Heart left ventricle (tissue), 16 donors: ENCODE results near the gene PRELID2. TPM values are rescaled to one million over a fixed set of nuclear protein-coding genes. Genes with fewer than 3 reads are reported as not detected.

Source experiments
- ATAC-seq, 4 donors: fragments of 200-7000 bp; cut with Tn5 transposase; one replicate each; pipeline ENCODE4 v1.9.1; 2020 to 2022; ENCODE audit warnings: moderate library complexity in 4 of 4, mild to moderate bottlenecking in 3 of 4, moderate number of reproducible peaks in 1 of 4
- DNase-seq, 5 donors: peaks; one replicate each; pipeline ENCODE4 v3.0.0-alpha.2; 2020
- H3K27ac ChIP-seq, 12 donors: fragments of 200-600 bp; sonication (generic) in 4 of 12; one replicate each; pipeline versions ENCODE4 v1.5.0 to v1.8.0; 2016 to 2022; ENCODE audit warnings: mild to moderate bottlenecking in 2 of 12
- H3K27me3 ChIP-seq, 9 donors: fragments of 200-600 bp; sonication (generic) in 2 of 9; one replicate each; pipeline versions ENCODE4 v1.5.1 to v1.8.0; 2016 to 2022; ENCODE audit warnings: mild to moderate bottlenecking in 3 of 9
- H3K36me3 ChIP-seq, 9 donors: fragments of 200-600 bp; sonication (generic) in 2 of 9; one replicate each; pipeline versions ENCODE4 v1.5.0 to v1.8.0; 2018 to 2022; ENCODE audit warnings: mild to moderate bottlenecking in 2 of 9
- H3K4me1 ChIP-seq, 12 donors: fragments of 200-600 bp; sonication (generic) in 4 of 12; one replicate each; pipeline versions ENCODE4 v1.5.0 to v1.8.0; 2016 to 2022; ENCODE audit warnings: mild to moderate bottlenecking in 3 of 12
- H3K4me3 ChIP-seq, 12 donors: fragments of 200-600 bp; sonication (generic) in 4 of 12; one replicate each; pipeline versions ENCODE4 v1.5.0 to v1.8.0; 2017 to 2022; ENCODE audit warnings: mild to moderate bottlenecking in 9 of 12, moderate library complexity in 4 of 12
- H3K9me3 ChIP-seq, 12 donors: fragments of 200-600 bp; sonication (generic) in 4 of 12; one replicate each; pipeline versions ENCODE4 v1.5.0 to v1.8.0; 2016 to 2022; ENCODE audit warnings: mild to moderate bottlenecking in 1 of 12
- CTCF ChIP-seq, 12 donors: fragments of 200-600 bp; sonication (generic) in 4 of 12; IDR thresholded peaks; one replicate each; pipeline versions ENCODE4 v1.5.0 to v1.8.0; 2018 to 2022; ENCODE audit warnings: antibody characterized with exemption in 12 of 12, mild to moderate bottlenecking in 5 of 12
- POLR2A ChIP-seq, 2 donors: fragments of 450-650 bp; IDR thresholded peaks; one replicate each; pipeline ENCODE4 v1.6.1; 2017; ENCODE audit warnings: antibody characterized with exemption in 2 of 2, mild to moderate bottlenecking in 2 of 2, moderate library complexity in 2 of 2
- WGBS, 4 donors: extraction: QIAGEN DNeasy Blood & Tissue Kit in 2 of 4; methylation state at CpG; one replicate each; pipeline versions ENCODE4 v1.1.5 to v1.1.7; 2013 to 2018; 5-methylcytosine and 5-hydroxymethylcytosine counted together
- intact Hi-C, 10 donors: fragments of 100-400 bp; cut with DNase I; formaldehyde crosslinking; loops; one replicate each; pipeline versions ENCODE4 v1.11.1 to v1.14.2; 2022
- polyA plus RNA-seq, 2 donors: library from polyadenylated mRNA; stranded (reverse); fragments of 200-250 nt; gene quantifications; one replicate each; pipeline ENCODE4 v1.2.3, GENCODE V29; 2013
- total RNA-seq, 9 donors: library from RNA; depleted of rRNA in 2 of 9; stranded (reverse); fragments of >200 nt in 2 of 9; fragmentation: NEBNext Ultra II Directional in 3 of 9; extraction: Animal tissue kit (Norgen Biotek cat#: 25700) in 3 of 9; gene quantifications; one replicate each; pipeline versions ENCODE4 v1.1.0 to v1.2.4, GENCODE V29; 2016 to 2023
- donor health status: ischemic (EF 13 %, LVEDD 7.1; RV severe dilation, severe dysfunction).
- donor health status: healthy with polysubstance abuse.
- donor health status: DM: no; HTN: yes; CAD: no.
- donor health status: DM: no; HTN: no; CAD: no.
- donor health status: ischemic (EF 25% LVEDD 6.9; RV normal size, moderate dysfunction).
- donor health status: ischemic (EF 25% LVEDD 5.7; RV mildly dilated, moderate dysfunction).
- donor health status: healthy.
- donor health status: DM: yes; HTN: yes; CAD: no.
- donor health status: ischemic (EF 35%, LVEDD 5.7; RV mildly dilated, moderate dysfunction).
- donor health status: nonischemic (EF 11% LVEDD 7.7; RV severe dilation, severe dysfunction).
- donor health status: DM: yes; HTN: yes; CAD: no.
- donor health status: PGD.
- donor health status: ischemic (EF 29% LVEDD 5.4; RV normal size, mild dysfunction).
- donor health status: nonischemic (EF 23%, LVEDD 6.1; RV moderate dilation, normal function).

The PRELID2 gene
- total and polyA plus RNA-seq, 11 donors = 1.2 to 26.7 (median 9.1) TPM

- Histone ChIP-seq H3K36me3 (no peaks in the 10 kb centered on the region), H3K9me3 (no peaks in the 10 kb centered on the region), H3K4me3 (no peak overlapping the region), H3K27me3 (no peaks in the 10 kb centered on the region), H3K4me1 (no peaks in the 10 kb centered on the region), H3K27ac (no peak overlapping the region)
- intact Hi-C loops = no loop called here
- 64 to 91% (median 85%) methylated on average over 3 of the region's 3 CpGs for WGBS, 4 donors
- DNase-seq (no peak), ATAC-seq (no peak)
- TF ChIP-seq POLR2A (IDR thresholded peaks at IDR 0.05) = no peak
- no peak for TF ChIP-seq CTCF (IDR thresholded peaks at IDR 0.05)
Observed at GRCh38 chr5:145711417-145711816, 123.7 kb downstream of the PRELID2 start.

Other genes with a start within 250 kb of the PRELID2 start
- gene GRXCR2, start 37.7 kb upstream of the PRELID2 start, total RNA-seq = 1 to 10 TPM in 3 of 9 donors, under 1 TPM in 4, not detected in 2; 0.28 to 5.7 (median 0.79) TPM
- under 1 TPM in 1 of 2 donors, not detected in 1; 0.80 TPM for gene GRXCR2, start 37.7 kb upstream of the PRELID2 start, polyA plus RNA-seq
- 100 to 1,000 TPM in 8 of 9 donors, 10 to 100 TPM in 1; 83.2 to 495 (median 180) TPM for gene SH3RF2, start 101.2 kb upstream of the PRELID2 start, total RNA-seq
- gene SH3RF2, start 101.2 kb upstream of the PRELID2 start, polyA plus RNA-seq = 100 to 1,000 TPM in 1 of 2 donors, 10 to 100 TPM in 1; 31.3 to 750 TPM